HG03521 (cell line): ENCODE measurements around the gene TICRR.
"Not testable (repeated sequence)": the region's sequence is repeated elsewhere in the genome, so short reads cannot be mapped to it uniquely, and the experiment has no call there.

Experiments
- ATAC-seq: cut with Tn5 transposase; IDR thresholded peaks from one replicate; pipeline ENCODE4 v1.9.1; 2021; ENCODE audit warnings: mild to moderate bottlenecking, moderate library complexity; ENCODE audit not compliant: unreplicated experiment

TICRR gene

GRCh38 chr15:89559769-89560264 lies 15.5 kb upstream of the TICRR start:
- no peak for ATAC-seq

GRCh38 chr15:89566181-89566580 lies 9.1 kb upstream of the TICRR start:
- ATAC-seq: no peak

GRCh38 chr15:89566621-89567294 lies 8.5 kb upstream of the TICRR start:
- no peak for ATAC-seq

GRCh38 chr15:89569090-89569745 lies 6.1 kb upstream of the TICRR start:
- no peak for ATAC-seq

- ATAC-seq: peak; percentile 11
These were observed 567 bp downstream of the TICRR start for GRCh38 chr15:89575656-89576416.

- ATAC-seq: no peak
These were observed 1.1 kb downstream of the TICRR start for GRCh38 chr15:89576417-89576773.

GRCh38 chr15:89577776-89578115 lies 2.5 kb downstream of the TICRR start:
- no peak for ATAC-seq

- ATAC-seq: no peak
These were observed 2.9 kb downstream of the TICRR start for GRCh38 chr15:89578146-89578545.

- not testable (repeated sequence) for ATAC-seq
These were observed 5.5 kb downstream of the TICRR start for GRCh38 chr15:89580747-89581146.

GRCh38 chr15:89586651-89587050 lies 11.4 kb downstream of the TICRR start:
- no peak for ATAC-seq

GRCh38 chr15:89587955-89588354 lies 12.7 kb downstream of the TICRR start:
- ATAC-seq: no peak

GRCh38 chr15:89591834-89592233 lies 16.6 kb downstream of the TICRR start:
- no peak for ATAC-seq

GRCh38 chr15:89593018-89593417 lies 17.7 kb downstream of the TICRR start:
- ATAC-seq: no peak

GRCh38 chr15:89599021-89599420 lies 23.8 kb downstream of the TICRR start:
- no peak for ATAC-seq

- no peak for ATAC-seq
These were observed 36.0 kb downstream of the TICRR start for GRCh38 chr15:89611317-89611716.

- no peak for ATAC-seq
These were observed 37.8 kb downstream of the TICRR start for GRCh38 chr15:89613031-89613430.

- ATAC-seq: no peak
These were observed 38.9 kb downstream of the TICRR start for GRCh38 chr15:89614164-89614563.

- no peak for ATAC-seq
These were observed 39.9 kb downstream of the TICRR start for GRCh38 chr15:89615135-89615534.

- ATAC-seq: no peak
These were observed 41.0 kb downstream of the TICRR start for GRCh38 chr15:89616228-89616627.

- no peak for ATAC-seq
These were observed 46.3 kb downstream of the TICRR start for GRCh38 chr15:89621547-89621946.

GRCh38 chr15:89623165-89623564 lies 47.9 kb downstream of the TICRR start:
- no peak for ATAC-seq

GRCh38 chr15:89625716-89626115 lies 50.4 kb downstream of the TICRR start:
- no peak for ATAC-seq
